ENCODE data around the gene SPZ1.
"Not testable (repeated sequence)": the region's sequence is repeated elsewhere in the genome, so short reads cannot be mapped to it uniquely, and the experiment has no call there.

SPZ1 gene

DNA sequence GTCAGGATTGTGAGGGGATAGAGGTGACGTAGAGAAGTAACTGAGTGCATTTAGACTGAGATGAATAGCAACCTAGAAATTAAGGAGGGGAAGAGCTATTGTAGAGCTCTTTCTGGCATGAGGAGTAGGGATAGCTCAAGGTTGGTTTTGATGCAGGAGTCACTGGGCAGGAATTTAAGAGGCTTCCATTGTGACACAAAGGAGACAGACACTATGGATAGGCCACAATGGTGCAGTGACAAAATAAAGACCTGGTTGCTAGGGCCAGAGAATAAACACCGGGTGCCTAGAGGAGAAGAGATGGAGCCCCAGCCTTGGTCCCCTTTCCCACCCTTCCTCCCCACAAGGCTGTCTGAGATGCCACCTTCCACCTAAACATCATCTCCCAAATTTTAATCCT, at the start of gene SPZ1:
TSS of gene SPZ1 (plus strand) at position 301 of the 400 bp plus-strand sequence. CDS start 214 bp downstream, outside the sequence.
- in situ Hi-C loops (cut with HindIII; ENCODE audit: low sequenced_read_pairs), result loop anchor here (25.0 kb wide), 1 partner anchor 482 kb away; no protein-coding TSS in a partner anchor

- in situ Hi-C loops (cut with HindIII; ENCODE audit: low sequenced_read_pairs), result not testable (repeated sequence)
These were observed 49.3 kb upstream of the SPZ1 start for GRCh38 chr5:80270543-80270942.

- in situ Hi-C loops (cut with HindIII; ENCODE audit: low sequenced_read_pairs), result no loop called here
These were observed 44.5 kb upstream of the SPZ1 start for GRCh38 chr5:80275347-80275746.

- in situ Hi-C loops (cut with HindIII; ENCODE audit: low sequenced_read_pairs), result no loop called here
These were observed 43.6 kb upstream of the SPZ1 start for GRCh38 chr5:80276186-80276585.

DNA sequence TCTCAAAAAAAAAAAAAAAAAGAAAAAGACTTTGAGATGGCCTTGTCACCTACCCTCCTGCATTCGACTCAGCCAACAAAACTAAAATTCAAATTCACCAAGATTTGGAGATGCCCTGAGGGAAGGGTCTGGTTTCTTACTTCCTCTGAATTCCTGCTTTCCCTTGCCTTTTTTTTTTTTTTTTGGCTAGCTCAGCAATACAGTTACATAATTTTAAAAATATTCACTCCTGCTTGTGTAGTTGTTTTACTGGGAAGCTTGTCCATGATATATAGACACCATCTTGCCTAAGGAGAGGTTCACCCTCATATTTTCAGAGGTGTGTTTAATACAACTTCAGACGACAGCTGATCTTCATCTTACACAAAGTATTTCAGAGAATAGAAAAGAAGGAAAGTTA, 42.6 kb upstream of the SPZ1 start:
- in situ Hi-C loops (cut with HindIII; ENCODE audit: low sequenced_read_pairs), result no loop called here

DNA sequence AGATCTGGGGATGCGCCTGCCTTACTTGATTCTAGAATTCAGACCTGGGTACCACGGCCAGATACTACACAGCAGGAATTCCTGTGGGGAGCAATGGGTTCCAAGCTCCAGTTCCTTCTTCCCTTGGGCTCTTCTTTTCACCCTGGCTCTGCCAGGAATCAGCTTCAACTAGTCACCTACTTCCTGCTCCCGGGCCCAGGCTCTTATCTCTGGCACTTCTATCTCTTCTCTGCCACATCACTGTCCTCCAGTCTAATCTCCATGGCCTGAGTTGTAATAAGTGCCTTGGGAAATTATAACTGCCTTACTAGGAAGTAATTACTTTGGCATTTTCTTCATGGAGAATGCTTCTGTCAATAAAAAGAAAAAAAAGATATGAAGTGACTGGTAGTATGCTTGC, 37.7 kb upstream of the SPZ1 start:
- in situ Hi-C loops (cut with HindIII; ENCODE audit: low sequenced_read_pairs), result no loop called here

GRCh38 chr5:80283360-80283759, 36.4 kb upstream of the SPZ1 start:
- in situ Hi-C loops (cut with HindIII; ENCODE audit: low sequenced_read_pairs), result no loop called here

GRCh38 chr5:80284720-80285119, 35.1 kb upstream of the SPZ1 start:
- in situ Hi-C loops (cut with HindIII; ENCODE audit: low sequenced_read_pairs), result no loop called here

DNA sequence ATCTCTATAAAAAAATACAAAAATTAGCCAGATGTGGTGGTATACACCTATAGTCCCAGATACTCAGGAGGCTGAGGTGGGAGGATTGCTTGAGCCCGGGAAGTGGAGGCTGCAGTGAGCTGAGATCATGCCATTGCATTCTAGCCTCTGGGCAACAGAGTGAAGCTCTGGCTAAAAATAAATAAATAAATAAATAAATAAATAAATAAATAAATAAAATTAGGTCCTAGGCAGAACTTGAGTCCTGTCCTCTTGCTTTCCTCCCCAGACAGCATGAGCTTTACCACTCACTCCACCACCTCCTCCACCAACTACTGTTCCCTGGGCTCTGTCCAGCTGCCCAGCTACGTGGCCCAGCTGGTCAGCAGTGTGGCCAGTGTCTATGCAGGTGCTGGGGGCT, 31.6 kb upstream of the SPZ1 start:
- in situ Hi-C loops (cut with HindIII; ENCODE audit: low sequenced_read_pairs), result no loop called here

DNA sequence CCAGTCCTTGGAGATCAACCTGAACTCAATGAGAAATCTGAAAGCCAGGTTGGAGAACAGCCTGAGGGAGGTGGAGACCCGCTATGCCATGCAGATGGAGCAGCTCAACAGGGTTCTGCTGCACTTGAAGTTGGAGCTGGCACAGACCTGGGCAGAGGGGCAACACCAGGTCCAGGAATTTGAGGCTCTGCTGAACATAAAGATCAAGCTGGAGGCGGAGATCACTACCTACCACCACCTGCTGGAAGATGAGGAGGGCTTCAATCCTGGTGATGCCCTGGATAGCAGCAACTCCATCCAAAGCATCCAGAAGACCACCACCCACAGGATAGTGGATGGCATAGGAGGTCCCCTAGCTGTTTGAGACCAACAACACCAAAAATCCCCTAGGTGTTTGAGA, 30.5 kb upstream of the SPZ1 start:
- in situ Hi-C loops (cut with HindIII; ENCODE audit: low sequenced_read_pairs), result no loop called here

DNA sequence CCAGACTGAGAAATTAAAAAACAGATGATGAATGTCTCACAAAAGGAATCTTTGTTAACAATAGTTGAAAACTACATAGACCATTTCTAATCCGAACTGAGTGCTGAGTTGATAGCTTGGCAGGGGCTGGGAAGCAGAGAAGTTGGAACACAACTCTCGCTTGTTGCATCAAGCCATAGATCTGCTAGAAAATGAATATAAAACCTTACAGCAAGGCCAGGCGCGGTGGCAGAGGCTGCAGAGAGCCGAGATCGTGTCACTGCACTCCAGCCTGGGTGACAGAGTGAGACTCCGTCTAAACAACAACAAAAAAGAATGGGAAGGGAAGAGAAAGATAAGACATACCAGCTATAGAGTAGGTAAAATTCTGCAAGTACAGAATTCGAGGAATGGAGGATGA, 28.0 kb upstream of the SPZ1 start:
- in situ Hi-C loops (cut with HindIII; ENCODE audit: low sequenced_read_pairs), result no loop called here

GRCh38 chr5:80296121-80296520, 23.7 kb upstream of the SPZ1 start:
- in situ Hi-C loops (cut with HindIII; ENCODE audit: low sequenced_read_pairs), result no loop called here

DNA sequence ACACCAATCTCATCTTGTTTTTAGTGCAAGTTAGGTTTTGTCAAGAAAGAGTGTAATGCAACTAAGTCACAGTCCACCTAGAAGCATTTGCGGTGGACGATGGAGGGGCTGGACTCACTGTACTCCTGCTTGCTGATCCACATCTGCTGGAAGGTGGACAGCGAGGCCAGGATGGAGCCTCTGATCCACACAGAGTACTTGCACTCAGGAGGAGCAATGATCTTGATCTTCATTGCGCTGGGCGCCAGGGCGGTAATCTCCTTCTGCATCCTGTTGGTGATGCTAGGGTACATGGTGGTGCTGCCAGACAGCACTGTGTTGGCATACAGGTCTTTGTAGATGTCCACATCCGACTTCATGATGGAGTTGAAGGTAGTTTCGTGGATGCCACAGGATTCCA, 20.2 kb upstream of the SPZ1 start:
- in situ Hi-C loops (cut with HindIII; ENCODE audit: low sequenced_read_pairs), result no loop called here

DNA sequence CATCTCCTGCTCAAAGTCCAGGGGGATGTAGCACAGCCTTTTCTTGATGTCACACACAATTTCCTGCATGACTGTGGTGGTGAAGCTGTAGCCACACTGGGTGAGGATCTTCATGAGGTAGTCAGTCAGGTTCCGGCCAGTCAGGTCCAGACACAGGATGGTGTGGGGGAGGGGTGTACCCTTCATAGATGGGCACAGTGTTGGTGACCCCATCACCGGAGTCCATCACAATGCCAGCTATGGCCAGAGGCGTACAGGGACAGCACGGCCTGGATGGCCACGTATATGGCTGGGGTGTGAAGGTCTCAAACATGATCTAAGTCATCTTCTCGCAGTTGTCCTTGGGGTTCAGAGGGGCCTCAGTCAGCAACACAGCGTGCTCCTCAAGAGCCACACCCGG, 19.7 kb upstream of the SPZ1 start:
- in situ Hi-C loops (cut with HindIII; ENCODE audit: low sequenced_read_pairs), result loop anchor here (25.0 kb wide), 1 partner anchor 463 kb away; no protein-coding TSS in a partner anchor

DNA sequence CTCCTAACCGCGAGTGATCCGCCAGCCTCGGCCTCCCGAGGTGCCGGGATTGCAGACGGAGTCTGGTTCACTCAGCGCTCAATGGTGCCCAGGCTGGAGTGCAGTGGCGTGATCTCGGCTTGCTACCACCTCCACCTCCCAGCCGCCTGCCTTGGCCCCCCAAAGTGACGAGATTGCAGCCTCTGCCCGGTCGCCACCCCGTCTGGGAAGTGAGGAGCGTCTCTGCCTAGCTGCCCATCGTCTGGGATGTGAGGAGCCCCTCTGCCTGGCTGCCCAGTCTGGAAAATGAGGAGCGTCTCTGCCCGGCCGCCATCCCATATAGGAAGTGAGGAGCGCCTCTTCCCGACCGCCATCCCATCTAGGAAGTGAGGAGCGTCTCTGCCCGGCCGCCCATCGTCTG, 19.0 kb upstream of the SPZ1 start:
- in situ Hi-C loops (cut with HindIII; ENCODE audit: low sequenced_read_pairs), result loop anchor here (25.0 kb wide), 1 partner anchor 463 kb away; no protein-coding TSS in a partner anchor

GRCh38 chr5:80301342-80301741, 18.5 kb upstream of the SPZ1 start:
- in situ Hi-C loops (cut with HindIII; ENCODE audit: low sequenced_read_pairs), result loop anchor here (25.0 kb wide), 1 partner anchor 464 kb away; no protein-coding TSS in a partner anchor

DNA sequence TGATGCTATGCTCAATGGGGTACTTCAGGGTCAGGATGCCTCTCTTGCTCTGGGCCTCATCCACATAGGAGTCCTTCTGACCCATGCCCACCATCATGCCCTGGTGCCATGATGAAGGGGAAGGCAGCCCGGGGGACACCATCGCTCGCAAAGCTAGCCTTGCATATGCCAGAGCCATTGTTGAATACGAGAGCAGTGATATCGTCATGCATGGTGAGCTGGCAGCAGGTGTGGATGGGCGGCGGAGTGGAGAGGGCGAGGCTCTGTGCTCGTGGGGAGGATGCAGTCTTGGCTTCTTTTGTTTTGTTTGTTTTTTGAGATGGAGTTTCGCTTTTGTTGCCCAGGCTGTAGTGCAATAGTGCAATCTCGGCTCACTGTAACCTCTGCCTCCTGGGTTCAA, 17.2 kb upstream of the SPZ1 start:
- in situ Hi-C loops (cut with HindIII; ENCODE audit: low sequenced_read_pairs), result loop anchor here (25.0 kb wide), 1 partner anchor 465 kb away; no protein-coding TSS in a partner anchor

- in situ Hi-C loops (cut with HindIII; ENCODE audit: low sequenced_read_pairs), result loop anchor here (25.0 kb wide), 1 partner anchor 471 kb away; no protein-coding TSS in a partner anchor
These were observed 11.3 kb upstream of the SPZ1 start for GRCh38 chr5:80308526-80308925.

DNA sequence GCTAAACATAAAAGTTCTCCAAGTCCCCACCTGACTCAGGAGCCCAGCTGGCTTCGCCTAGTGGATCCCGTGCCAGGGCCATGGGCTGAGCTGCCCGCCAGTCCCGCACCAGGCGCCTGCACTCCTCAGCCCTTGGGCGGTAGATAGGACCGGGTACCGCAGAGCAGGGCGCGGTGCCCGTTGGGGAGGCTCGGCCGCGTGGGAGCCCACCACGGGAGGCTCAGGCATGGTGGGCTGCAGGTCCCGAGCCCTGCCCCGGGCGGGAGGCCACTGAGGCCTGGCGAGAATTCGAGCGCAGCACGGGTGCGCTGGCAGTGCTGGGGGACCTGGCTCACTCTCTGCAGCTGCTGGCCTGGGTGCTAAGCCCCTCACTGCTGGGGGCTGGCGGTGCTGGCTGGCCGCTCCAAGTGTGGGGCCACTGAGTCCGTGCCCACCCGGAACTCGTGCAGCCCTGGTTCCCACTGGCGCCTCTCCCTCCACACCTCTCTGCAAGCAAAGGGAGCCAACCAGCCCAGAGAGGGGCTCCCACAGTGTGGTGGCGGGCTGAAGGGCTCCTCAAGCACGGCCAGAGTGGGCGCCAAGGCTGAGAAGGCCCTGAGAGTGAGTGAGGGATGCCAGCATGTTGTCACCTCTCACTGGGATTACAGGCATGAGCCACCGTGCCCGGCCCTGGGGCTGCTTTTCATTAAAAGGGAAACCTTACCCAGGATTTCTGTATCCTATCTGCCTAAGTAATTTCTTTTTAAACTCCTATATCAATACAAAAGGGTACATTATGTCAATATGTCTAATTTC, 9.7 kb upstream of the SPZ1 start:
- in situ Hi-C loops (cut with HindIII; ENCODE audit: low sequenced_read_pairs), result loop anchor here (25.0 kb wide), 1 partner anchor 473 kb away; no protein-coding TSS in a partner anchor

DNA sequence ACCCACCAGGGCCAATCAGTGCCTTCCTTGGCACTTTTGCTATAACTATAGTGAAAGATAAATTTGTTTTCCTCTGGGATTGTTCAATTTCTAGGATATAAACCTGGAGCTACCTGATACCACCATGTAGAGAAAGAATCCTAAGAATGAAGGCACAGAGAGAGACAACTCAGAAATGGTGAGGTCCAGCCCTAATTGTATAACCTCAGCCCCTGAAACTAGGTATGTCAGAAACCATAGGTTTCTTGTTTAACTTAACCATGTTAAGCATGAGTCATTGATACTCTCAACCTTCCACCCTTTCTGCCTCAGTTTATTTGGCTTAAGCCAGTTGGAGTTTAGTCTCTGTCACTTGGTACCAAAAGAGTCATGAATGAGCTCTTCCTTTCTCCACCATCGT, 4.6 kb upstream of the SPZ1 start:
- in situ Hi-C loops (cut with HindIII; ENCODE audit: low sequenced_read_pairs), result loop anchor here (25.0 kb wide), 1 partner anchor 478 kb away; no protein-coding TSS in a partner anchor

DNA sequence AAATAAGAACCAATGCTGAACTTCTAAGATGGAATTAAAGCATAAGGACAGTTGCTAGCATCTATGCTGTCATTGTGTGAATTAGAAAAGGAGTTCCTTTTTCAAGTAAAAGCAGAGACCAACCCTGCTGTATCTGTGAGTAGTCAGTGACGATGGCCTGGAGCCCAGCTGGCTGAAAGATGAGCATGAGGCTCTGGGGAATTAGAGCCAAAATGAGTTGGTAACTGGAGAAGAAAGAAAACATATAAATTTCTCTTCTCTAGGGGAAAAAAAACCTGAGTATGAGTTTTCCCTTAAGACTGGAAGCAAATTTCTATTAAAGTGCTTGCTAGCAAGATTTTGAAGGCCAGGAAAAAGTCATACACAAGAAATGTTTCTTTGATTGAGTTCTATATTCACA, 1.6 kb upstream of the SPZ1 start:
- in situ Hi-C loops (cut with HindIII; ENCODE audit: low sequenced_read_pairs), result loop anchor here (25.0 kb wide), 1 partner anchor 481 kb away; no protein-coding TSS in a partner anchor

DNA sequence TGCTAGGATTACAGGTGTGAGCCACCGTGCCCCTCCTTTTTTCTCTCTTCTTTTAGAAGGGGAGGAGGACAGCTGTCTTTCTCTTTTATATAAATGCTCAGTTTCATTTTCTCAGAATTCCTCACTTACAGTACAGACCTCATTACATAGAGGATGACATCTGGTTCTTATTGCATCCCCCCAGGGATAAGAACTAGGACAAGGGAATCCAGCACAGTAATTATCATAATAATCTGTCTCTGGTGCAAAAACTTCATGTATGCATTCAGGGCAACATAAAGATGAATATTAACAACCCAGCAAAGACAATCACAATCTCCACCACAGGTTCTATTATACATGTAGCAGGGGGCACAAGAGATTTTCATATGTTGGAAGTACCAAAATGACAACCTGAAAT, 5.1 kb downstream of the SPZ1 start:
- in situ Hi-C loops (cut with HindIII; ENCODE audit: low sequenced_read_pairs), result loop anchor here (25.0 kb wide), 1 partner anchor 488 kb away; no protein-coding TSS in a partner anchor
